ENCODE results near the gene CCDC137.

The CCDC137 gene

DNA sequence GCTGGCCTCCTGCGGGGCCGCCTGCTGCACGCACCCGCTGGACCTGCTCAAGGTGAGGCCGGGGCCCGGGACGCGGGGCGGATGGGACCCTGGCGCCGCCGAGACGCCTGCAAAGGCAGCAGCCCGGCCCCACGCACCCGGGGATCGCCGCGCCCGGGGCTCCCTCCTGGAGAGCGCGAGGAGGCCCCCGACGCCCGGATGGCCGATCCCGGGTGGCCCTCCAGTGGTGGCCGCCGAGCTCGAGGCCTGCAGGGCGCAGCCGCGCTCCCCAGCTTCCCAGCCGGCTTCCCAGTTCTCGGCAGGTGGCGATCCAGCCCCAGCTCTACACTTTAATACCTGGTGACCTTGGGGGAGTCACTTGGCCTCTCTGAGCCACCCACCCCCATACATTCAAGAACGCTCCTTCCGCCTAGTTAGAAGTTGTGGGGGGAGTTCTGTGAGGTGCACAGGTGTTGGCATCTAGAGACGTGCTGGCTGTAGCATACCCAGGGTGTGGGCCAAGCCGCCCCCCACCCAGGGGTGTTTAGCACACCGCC, 46.0 kb downstream of the CCDC137 start (continued):
- TF ChIP-seq ZBTB20 (tag by site-specific recombination; IDR thresholded peaks at IDR 0.05) (peak; percentile 61), ZNF514 (tag by site-specific recombination; IDR thresholded peaks at IDR 0.05) (no peak), MEIS1 (CRISPR knock-in tag; IDR thresholded peaks at IDR 0.05; ENCODE audit: borderline replicate concordance) (no peak), MZF1 (tag by site-specific recombination; IDR thresholded peaks at IDR 0.05; ENCODE audit: borderline replicate concordance) (no peak), ZNF157 (tag by site-specific recombination; IDR thresholded peaks at IDR 0.05) (no peak), KLF16 (tag by site-specific recombination; IDR thresholded peaks at IDR 0.05) (0 out of 2 replicates have a peak, but pooled peaks have one; percentile 26), ZNF138 (tag by site-specific recombination; IDR thresholded peaks at IDR 0.05; ENCODE audit: borderline replicate concordance) (no peak), GLIS1 (tag by site-specific recombination; IDR thresholded peaks at IDR 0.05) (peak; percentile 78), ZNF660 (tag by site-specific recombination; IDR thresholded peaks at IDR 0.05) (no peak), ZNF791 (tag by site-specific recombination; IDR thresholded peaks at IDR 0.05) (no peak), YY1 (tag by site-specific recombination; IDR thresholded peaks at IDR 0.05) (no peak), ZNF341 (tag by site-specific recombination; IDR thresholded peaks at IDR 0.05; ENCODE audit: low read depth) (no peak), ZBTB21 (tag by site-specific recombination; IDR thresholded peaks at IDR 0.05) (no peak), ZNF37A (tag by site-specific recombination; IDR thresholded peaks at IDR 0.05) (no peak), ZNF624 (tag by site-specific recombination; IDR thresholded peaks at IDR 0.05) (no peak), ZNF23 (tag by site-specific recombination; IDR thresholded peaks at IDR 0.05; ENCODE audit: borderline replicate concordance) (no peak), SP7 (tag by site-specific recombination; IDR thresholded peaks at IDR 0.05) (no peak), ZNF707 (tag by site-specific recombination; IDR thresholded peaks at IDR 0.05) (no peak), ZNF677 (tag by site-specific recombination; IDR thresholded peaks at IDR 0.05) (no peak), ZBTB17 (tag by site-specific recombination; IDR thresholded peaks at IDR 0.05) (peak; percentile 20; the same call in 1 of the 2 replicates), ZNF184 (tag by site-specific recombination; IDR thresholded peaks at IDR 0.05) (peak; percentile 21; the same call in 1 of the 2 replicates), ZNF324 (tag by site-specific recombination; IDR thresholded peaks at IDR 0.05) (no peak), ZNF670 (tag by site-specific recombination; IDR thresholded peaks at IDR 0.05; ENCODE audit: low read depth) (no peak), ZNF302 (tag by site-specific recombination; IDR thresholded peaks at IDR 0.05; ENCODE audit: low read depth) (no peak), KLF9 (tag by site-specific recombination; IDR thresholded peaks at IDR 0.05; ENCODE audit: low read depth) (no peak), IKZF3 (tag by site-specific recombination; IDR thresholded peaks at IDR 0.05) (0 out of 2 replicates have a peak, but pooled peaks have one; percentile 36)
- TF ChIP-seq, protein P1, sequence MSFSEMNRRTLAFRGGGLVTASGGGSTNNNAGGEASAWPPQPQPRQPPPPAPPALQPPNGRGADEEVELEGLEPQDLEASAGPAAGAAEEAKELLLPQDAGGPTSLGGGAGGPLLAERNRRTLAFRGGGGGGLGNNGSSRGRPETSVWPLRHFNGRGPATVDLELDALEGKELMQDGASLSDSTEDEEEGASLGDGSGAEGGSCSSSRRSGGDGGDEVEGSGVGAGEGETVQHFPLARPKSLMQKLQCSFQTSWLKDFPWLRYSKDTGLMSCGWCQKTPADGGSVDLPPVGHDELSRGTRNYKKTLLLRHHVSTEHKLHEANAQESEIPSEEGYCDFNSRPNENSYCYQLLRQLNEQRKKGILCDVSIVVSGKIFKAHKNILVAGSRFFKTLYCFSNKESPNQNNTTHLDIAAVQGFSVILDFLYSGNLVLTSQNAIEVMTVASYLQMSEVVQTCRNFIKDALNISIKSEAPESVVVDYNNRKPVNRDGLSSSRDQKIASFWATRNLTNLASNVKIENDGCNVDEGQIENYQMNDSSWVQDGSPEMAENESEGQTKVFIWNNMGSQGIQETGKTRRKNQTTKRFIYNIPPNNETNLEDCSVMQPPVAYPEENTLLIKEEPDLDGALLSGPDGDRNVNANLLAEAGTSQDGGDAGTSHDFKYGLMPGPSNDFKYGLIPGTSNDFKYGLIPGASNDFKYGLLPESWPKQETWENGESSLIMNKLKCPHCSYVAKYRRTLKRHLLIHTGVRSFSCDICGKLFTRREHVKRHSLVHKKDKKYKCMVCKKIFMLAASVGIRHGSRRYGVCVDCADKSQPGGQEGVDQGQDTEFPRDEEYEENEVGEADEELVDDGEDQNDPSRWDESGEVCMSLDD (tag by site-specific recombination; IDR thresholded peaks at IDR 0.05), result peak; percentile 44; the same call in 1 of the 2 replicates
- TF ChIP-seq, protein P2, sequence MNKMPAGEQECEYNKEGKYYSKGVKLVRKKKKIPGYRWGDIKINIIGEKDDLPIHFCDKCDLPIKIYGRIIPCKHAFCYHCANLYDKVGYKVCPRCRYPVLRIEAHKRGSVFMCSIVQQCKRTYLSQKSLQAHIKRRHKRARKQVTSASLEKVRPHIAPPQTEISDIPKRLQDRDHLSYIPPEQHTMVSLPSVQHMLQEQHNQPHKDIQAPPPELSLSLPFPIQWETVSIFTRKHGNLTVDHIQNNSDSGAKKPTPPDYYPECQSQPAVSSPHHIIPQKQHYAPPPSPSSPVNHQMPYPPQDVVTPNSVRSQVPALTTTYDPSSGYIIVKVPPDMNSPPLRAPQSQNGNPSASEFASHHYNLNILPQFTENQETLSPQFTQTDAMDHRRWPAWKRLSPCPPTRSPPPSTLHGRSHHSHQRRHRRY (tag by site-specific recombination; IDR thresholded peaks at IDR 0.05), result no peak
- TF ChIP-seq, protein P3, sequence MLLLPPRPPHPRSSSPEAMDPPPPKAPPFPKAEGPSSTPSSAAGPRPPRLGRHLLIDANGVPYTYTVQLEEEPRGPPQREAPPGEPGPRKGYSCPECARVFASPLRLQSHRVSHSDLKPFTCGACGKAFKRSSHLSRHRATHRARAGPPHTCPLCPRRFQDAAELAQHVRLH (tag by site-specific recombination; IDR thresholded peaks at IDR 0.05), result no peak
- TF ChIP-seq, protein P4, sequence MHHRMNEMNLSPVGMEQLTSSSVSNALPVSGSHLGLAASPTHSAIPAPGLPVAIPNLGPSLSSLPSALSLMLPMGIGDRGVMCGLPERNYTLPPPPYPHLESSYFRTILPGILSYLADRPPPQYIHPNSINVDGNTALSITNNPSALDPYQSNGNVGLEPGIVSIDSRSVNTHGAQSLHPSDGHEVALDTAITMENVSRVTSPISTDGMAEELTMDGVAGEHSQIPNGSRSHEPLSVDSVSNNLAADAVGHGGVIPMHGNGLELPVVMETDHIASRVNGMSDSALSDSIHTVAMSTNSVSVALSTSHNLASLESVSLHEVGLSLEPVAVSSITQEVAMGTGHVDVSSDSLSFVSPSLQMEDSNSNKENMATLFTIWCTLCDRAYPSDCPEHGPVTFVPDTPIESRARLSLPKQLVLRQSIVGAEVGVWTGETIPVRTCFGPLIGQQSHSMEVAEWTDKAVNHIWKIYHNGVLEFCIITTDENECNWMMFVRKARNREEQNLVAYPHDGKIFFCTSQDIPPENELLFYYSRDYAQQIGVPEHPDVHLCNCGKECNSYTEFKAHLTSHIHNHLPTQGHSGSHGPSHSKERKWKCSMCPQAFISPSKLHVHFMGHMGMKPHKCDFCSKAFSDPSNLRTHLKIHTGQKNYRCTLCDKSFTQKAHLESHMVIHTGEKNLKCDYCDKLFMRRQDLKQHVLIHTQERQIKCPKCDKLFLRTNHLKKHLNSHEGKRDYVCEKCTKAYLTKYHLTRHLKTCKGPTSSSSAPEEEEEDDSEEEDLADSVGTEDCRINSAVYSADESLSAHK (tag by site-specific recombination; IDR thresholded peaks at IDR 0.05), result no peak
- TF ChIP-seq, protein P5, sequence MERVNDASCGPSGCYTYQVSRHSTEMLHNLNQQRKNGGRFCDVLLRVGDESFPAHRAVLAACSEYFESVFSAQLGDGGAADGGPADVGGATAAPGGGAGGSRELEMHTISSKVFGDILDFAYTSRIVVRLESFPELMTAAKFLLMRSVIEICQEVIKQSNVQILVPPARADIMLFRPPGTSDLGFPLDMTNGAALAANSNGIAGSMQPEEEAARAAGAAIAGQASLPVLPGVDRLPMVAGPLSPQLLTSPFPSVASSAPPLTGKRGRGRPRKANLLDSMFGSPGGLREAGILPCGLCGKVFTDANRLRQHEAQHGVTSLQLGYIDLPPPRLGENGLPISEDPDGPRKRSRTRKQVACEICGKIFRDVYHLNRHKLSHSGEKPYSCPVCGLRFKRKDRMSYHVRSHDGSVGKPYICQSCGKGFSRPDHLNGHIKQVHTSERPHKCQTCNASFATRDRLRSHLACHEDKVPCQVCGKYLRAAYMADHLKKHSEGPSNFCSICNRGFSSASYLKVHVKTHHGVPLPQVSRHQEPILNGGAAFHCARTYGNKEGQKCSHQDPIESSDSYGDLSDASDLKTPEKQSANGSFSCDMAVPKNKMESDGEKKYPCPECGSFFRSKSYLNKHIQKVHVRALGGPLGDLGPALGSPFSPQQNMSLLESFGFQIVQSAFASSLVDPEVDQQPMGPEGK (tag by site-specific recombination; IDR thresholded peaks at IDR 0.05), result no peak; the same call in none of the 2 replicates
- TF ChIP-seq, protein P6, sequence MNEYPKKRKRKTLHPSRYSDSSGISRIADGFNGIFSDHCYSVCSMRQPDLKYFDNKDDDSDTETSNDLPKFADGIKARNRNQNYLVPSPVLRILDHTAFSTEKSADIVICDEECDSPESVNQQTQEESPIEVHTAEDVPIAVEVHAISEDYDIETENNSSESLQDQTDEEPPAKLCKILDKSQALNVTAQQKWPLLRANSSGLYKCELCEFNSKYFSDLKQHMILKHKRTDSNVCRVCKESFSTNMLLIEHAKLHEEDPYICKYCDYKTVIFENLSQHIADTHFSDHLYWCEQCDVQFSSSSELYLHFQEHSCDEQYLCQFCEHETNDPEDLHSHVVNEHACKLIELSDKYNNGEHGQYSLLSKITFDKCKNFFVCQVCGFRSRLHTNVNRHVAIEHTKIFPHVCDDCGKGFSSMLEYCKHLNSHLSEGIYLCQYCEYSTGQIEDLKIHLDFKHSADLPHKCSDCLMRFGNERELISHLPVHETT (tag by site-specific recombination; IDR thresholded peaks at IDR 0.05), result no peak

All from HEK293 (cell line).